KBM-7 (cell line): Measurements from ENCODE around the gene CACNA1G.

ENCODE experiments used
- DNase-seq: peaks from one replicate; pipeline ENCODE4 v3.0.0-alpha.2; 2015
- in situ Hi-C: fragments of 300-500 bp; cut with MboI; formaldehyde crosslinking; loops from 2 replicates; pipeline ENCODE4 v1.14.3; 2020; ENCODE audit warnings: low sequenced_read_pairs, low pct_unique_long_range_greater_than_20kb, mixed read lengths

Gene CACNA1G

GRCh38 chr17:50560185-50560824 is at the start of gene CACNA1G:
Gene CACNA1G, plus strand, starts transcription at chr17:50560715. Its CDS starts 745 bp downstream, at chr17:50561460.
- in situ Hi-C loops = no loop called here
- DNase-seq = peak; percentile 95

- in situ Hi-C loops = no loop called here
Measured at GRCh38 chr17:50511058-50511457, 49.5 kb upstream of the CACNA1G start.

GRCh38 chr17:50513495-50513894 is 47.0 kb upstream of the CACNA1G start:
- in situ Hi-C loops = no loop called here
- no peak for DNase-seq

More at GRCh38 chr17:50511058-50511457, 49.5 kb upstream of the CACNA1G start:
- DNase-seq = no peak

- in situ Hi-C loops = no loop called here
Measured at GRCh38 chr17:50514388-50514787, 46.1 kb upstream of the CACNA1G start.

DNA sequence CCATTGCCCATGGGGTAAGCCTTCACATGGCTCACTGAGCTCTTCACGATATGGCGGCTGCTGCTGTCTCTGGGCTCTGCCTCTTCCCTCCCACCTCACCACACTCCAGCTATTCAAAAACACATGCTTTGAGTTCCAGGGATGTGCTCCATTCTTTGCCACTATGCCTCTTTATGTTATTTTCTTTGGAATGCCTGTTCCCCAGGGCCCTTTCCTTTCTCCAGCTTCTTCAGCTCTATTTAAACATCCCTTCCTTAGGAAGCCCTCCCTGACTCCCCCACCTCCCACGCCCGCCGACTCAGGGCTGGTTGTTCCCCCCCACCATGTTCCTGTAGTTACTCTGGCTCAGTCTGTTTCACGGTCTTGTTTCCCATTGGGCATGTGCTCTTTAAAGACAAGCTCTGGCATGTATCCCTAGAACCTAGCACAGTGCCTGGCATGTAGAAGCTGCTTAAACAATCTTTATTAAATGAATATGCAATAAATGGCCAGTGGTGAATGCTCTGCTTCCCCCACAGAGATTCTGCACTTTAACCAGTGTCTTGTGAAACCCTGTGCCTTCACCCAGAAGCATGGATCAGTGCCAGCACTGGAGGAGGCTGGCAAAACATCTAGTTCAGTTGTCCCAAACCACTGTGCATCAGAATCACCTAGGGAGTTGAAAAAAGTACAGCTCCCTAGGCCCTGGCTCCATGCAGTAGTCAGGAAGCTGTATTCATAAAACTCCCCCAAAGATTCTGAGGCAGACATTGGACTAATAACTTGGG is 45.4 kb upstream of the CACNA1G start:
- DNase-seq = no peak
- in situ Hi-C loops = no loop called here

More at GRCh38 chr17:50514388-50514787, 46.1 kb upstream of the CACNA1G start:
- DNase-seq = no peak

DNA sequence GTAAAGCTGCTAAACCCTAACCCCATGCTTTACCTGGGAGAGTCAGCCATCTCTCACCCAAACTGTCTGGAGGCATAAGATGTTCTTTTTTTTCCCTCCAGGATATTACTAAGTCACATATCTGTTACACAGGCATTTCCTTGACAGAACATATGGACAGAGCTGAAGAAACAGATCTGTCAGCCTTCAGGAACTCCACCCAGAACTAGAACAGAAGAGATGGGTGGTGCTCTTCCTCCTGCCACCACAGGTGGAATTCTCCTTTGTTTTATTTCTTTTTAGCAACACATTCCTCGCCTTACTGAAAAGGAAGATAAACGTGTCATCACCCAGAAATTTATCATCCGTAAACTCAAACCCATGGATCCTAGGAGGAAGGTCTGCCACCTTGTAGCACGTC is 43.5 kb upstream of the CACNA1G start:
- no peak for DNase-seq
- in situ Hi-C loops = no loop called here

DNA sequence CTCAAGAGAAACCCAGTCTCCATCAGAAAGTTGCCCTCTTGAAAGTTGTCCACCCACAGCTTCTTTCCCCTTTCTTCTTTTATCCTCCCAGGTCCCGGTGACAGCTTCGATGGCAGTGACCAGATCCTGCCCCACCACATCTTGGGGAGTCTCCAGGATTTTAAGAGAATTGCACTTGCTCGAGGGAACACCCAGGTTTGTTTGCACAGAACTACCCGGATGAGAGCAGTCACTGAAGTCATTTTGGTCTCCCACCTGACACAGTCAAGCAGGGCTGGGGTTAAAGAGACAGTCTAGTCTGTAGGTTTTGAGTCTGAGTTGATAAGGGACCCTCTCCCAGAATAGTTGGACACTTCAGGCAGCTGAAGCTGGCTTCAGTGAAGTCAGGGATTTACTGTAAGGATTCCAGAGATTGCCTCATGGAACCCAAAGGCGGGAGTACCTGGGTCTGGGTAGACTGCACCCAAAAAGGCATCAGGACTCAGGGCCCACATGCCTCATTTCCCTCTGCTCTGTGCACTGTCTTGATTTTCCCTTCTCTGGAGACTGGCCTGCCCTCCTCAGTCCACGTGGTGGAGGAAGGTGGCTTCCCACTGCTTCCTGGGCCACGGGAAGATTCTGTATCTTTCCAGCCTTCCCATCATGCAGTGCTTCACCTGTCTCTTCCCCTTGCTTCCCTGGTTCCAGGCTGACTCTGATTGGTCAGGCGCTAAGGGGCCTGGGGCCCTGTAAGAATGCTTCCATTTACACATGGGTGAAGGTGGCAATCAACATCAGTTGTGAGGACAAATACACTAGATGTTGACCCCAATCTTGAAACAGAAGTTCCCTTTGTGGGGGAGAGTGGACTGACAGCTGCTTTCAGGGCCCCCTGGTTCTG is 42.8 kb upstream of the CACNA1G start:
- DNase-seq = no peak
- in situ Hi-C loops = no loop called here

- in situ Hi-C loops = no loop called here
- no peak for DNase-seq
Measured at GRCh38 chr17:50518384-50519023, 42.0 kb upstream of the CACNA1G start.

DNA sequence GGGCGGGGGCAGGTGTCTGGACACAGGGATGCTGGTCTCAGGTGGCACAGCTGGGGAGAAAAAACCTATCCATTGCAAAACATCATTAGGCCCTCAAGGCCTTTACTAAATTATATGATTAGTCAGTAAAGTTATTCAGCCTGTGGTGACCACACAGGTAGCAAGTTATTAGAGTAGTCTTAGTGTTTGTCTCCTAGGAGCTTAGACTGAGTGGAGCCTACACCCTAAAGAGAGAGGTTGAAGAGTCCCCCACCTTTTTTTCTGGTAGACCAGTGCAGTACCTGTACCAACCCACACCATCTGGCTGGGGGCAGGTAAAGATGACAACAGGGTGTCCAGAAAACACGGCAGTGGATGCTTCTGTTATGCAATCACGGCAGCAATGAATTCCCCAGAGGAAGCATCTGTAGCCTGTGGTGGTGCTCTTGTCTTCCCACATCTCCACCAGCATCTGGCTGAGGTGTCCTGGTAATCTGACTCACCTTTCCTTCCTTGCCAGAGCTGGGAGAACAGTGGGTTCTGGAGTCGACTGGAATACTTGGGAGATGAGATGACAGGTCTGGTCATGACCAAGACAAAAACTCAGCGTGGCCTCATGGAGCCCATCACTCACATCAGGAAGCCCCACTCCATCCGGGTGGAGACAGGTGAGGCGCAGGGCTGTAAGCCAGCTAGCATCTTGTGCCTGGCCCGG is 41.2 kb upstream of the CACNA1G start:
- DNase-seq = no peak
- in situ Hi-C loops = no loop called here

GRCh38 chr17:50520483-50520882 is 40.0 kb upstream of the CACNA1G start:
- in situ Hi-C loops = no loop called here
- no peak for DNase-seq

DNA sequence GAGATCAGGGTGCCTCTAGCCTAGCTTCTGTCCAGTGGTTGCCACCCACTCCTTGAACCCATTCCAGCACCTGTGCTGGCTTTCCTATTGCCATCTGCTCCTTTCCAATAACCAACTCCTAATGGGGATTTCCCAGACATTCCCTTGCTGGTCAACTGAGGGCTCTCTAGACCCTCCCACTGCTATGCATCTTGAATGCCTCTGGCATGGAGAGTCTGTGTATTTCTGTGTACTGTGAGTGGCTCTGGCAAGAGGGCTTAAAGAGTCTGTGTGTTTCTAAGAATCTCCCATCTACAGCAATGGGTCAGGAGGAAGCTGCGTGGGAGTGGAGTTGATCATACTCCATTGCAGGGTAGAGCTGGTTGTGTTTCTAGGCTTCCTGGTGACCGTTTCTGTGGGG is 39.0 kb upstream of the CACNA1G start:
- in situ Hi-C loops = no loop called here
- no peak for DNase-seq

- in situ Hi-C loops = no loop called here
- DNase-seq = no peak
Measured at GRCh38 chr17:50522766-50523165, 37.7 kb upstream of the CACNA1G start.

- no peak for DNase-seq
- in situ Hi-C loops = no loop called here
Measured at GRCh38 chr17:50523208-50523607, 37.3 kb upstream of the CACNA1G start.

DNA sequence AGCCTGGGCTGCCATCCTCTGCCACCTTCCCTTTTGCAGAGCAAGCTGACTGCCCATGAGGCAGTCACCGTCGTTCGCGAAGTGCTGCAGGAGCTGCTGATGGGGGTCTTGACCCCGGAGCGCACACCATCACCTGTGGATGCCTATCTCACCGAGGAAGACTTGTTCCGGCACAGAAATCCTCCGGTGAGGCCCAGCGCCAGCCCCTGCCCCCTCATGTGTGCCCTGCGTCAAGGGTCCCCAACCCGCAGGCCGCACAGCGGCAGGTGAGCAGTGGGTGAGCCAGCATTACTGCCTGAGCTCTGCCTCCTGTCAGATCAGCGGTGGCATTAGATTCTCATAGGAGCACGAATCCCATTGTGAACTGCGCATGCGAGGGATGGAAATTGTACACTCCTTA is 35.7 kb upstream of the CACNA1G start:
- in situ Hi-C loops = no loop called here
- DNase-seq = no peak

- DNase-seq = peak; percentile 85
- in situ Hi-C loops = no loop called here
Measured at GRCh38 chr17:50527155-50527762, 33.3 kb upstream of the CACNA1G start.

DNA sequence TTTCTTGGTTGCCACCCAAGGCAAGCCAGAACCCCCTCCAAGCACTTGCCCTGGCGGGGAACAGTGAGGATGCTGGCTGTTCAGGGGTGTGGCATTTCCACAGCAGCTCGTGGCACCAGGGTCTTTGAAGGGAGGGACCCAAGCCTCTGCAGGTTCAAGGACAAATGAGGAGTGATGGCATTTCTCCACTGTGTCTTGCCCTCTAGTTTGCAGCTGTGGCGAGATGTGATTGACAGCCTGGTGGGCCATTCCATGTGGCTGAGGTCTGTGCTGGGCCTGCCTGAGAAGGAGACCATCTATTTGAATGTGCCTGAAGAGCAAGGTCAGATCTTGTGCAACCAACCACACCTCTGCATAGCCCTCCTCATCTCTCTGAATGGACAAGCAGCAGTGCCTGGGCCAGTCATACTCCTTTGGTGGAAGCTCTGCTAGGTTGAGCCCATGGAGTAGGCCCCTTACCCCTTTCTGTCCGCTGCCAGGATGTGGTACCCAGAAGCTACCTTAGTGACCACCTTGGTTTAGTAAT is 32.5 kb upstream of the CACNA1G start:
- in situ Hi-C loops = no loop called here
- no peak for DNase-seq

GRCh38 chr17:50529849-50530248 is 30.7 kb upstream of the CACNA1G start:
- no peak for DNase-seq
- in situ Hi-C loops = no loop called here

- no peak for DNase-seq
- in situ Hi-C loops = no loop called here
Measured at GRCh38 chr17:50531428-50532025, 29.0 kb upstream of the CACNA1G start.
